ENCODE measurements around the gene SYTL1.

GRCh38 chr1:27342391-27342777, 562 bp downstream of the SYTL1 start:
- TF ChIP-seq EZH2 (IDR thresholded peaks at IDR 0.05; ENCODE audit: insufficient read depth, poor library complexity, severe bottlenecking) = no peak
- TF ChIP-seq EZH2phosphoT487 (IDR thresholded peaks at IDR 0.05; ENCODE audit: insufficient read depth, low read depth) = no peak

All from GM23248 (cell line).